ENCODE results near the gene NEMF.
"Not testable (repeated sequence)": the region's sequence is repeated elsewhere in the genome, so short reads cannot be mapped to it uniquely, and the experiment has no call there.

DNA sequence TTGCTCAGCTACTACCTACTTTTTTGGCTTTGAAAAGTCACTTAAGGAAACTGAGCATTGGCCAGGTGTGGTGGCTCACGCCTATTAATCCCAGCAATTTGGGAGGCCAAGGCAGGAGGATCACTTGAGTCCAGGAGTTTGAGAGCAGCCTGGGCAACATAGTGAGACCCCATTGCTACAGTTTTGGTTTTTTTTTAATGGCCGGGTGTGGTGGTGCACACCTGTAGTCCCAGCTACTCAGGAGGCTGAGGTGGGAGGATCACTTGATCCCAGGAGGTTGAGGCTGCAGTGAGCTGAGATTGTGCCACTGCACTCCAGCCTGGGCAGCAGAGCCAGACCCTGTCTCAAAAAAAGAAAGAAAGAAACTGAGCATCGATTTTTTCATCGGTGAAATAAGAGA, 116.9 kb downstream of the NEMF start:
- TF ChIP-seq, protein P1, sequence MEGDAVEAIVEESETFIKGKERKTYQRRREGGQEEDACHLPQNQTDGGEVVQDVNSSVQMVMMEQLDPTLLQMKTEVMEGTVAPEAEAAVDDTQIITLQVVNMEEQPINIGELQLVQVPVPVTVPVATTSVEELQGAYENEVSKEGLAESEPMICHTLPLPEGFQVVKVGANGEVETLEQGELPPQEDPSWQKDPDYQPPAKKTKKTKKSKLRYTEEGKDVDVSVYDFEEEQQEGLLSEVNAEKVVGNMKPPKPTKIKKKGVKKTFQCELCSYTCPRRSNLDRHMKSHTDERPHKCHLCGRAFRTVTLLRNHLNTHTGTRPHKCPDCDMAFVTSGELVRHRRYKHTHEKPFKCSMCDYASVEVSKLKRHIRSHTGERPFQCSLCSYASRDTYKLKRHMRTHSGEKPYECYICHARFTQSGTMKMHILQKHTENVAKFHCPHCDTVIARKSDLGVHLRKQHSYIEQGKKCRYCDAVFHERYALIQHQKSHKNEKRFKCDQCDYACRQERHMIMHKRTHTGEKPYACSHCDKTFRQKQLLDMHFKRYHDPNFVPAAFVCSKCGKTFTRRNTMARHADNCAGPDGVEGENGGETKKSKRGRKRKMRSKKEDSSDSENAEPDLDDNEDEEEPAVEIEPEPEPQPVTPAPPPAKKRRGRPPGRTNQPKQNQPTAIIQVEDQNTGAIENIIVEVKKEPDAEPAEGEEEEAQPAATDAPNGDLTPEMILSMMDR (IDR thresholded peaks at IDR 0.05), result not testable (repeated sequence)
- TF ChIP-seq POLR2A (IDR thresholded peaks at IDR 0.05), result not testable (repeated sequence)

Data from testis (tissue), 2 donors.